ENCODE measurements around the gene DEDD.

DEDD gene

GRCh38 chr1:161106431-161106830 lies 26.0 kb downstream of the DEDD start:
- H3K4me3 ChIP-seq (ENCODE audit: low read depth, low read length), result no peak overlapping the region
- no peak overlapping the region for H3K27ac ChIP-seq (ENCODE audit: low read depth, low read length)
- no peaks in the 10 kb centered on the region for H3K4me1 ChIP-seq (ENCODE audit: control insufficient read depth, insufficient read depth, low read length)
- no peaks in the 10 kb centered on the region for H3K27me3 ChIP-seq (ENCODE audit: control insufficient read depth, insufficient read depth, low read length)
- no peaks in the 10 kb centered on the region for H3K9me3 ChIP-seq (ENCODE audit: control insufficient read depth, insufficient read depth, low read depth, low read length)
- peaks cover 17% of the 10 kb centered on the region for H3K36me3 ChIP-seq (ENCODE audit: control insufficient read depth, insufficient read depth, low read length)
- no peak overlapping the region for H3K9ac ChIP-seq (ENCODE audit: low read length)

- Histone ChIP-seq H3K9me3 (ENCODE audit: control insufficient read depth, insufficient read depth, low read depth, low read length) (no peaks in the 10 kb centered on the region), H3K27ac (ENCODE audit: low read depth, low read length) (no peak overlapping the region), H3K4me3 (ENCODE audit: low read depth, low read length) (no peak overlapping the region), H3K9ac (ENCODE audit: low read length) (no peak overlapping the region), H3K27me3 (ENCODE audit: control insufficient read depth, insufficient read depth, low read length) (no peaks in the 10 kb centered on the region), H3K36me3 (ENCODE audit: control insufficient read depth, insufficient read depth, low read length) (peaks cover 26% of the 10 kb centered on the region), H3K4me1 (ENCODE audit: control insufficient read depth, insufficient read depth, low read length) (no peaks in the 10 kb centered on the region; the same call in 1 of the 2 replicates)
Measured at GRCh38 chr1:161100556-161100955, 31.9 kb downstream of the DEDD start.

GRCh38 chr1:161099090-161099802 lies 33.2 kb downstream of the DEDD start:
- no peak overlapping the region for H3K9ac ChIP-seq (ENCODE audit: low read length)
- no peak overlapping the region for H3K27ac ChIP-seq (ENCODE audit: low read depth, low read length)
- H3K36me3 ChIP-seq (ENCODE audit: control insufficient read depth, insufficient read depth, low read length), result peaks cover 26% of the 10 kb centered on the region
- no peaks in the 10 kb centered on the region for H3K27me3 ChIP-seq (ENCODE audit: control insufficient read depth, insufficient read depth, low read length)
- no peaks in the 10 kb centered on the region for H3K9me3 ChIP-seq (ENCODE audit: control insufficient read depth, insufficient read depth, low read depth, low read length)
- H3K4me1 ChIP-seq (ENCODE audit: control insufficient read depth, insufficient read depth, low read length), result no peaks in the 10 kb centered on the region; the same call in 1 of the 2 replicates
- peak overlapping the region; percentile 71 for H3K4me3 ChIP-seq (ENCODE audit: low read depth, low read length)

- Histone ChIP-seq H3K9me3 (ENCODE audit: control insufficient read depth, insufficient read depth, low read depth, low read length) (no peaks in the 10 kb centered on the region), H3K4me3 (ENCODE audit: low read depth, low read length) (peak within 1 kb of the TSS; percentile 71), H3K27me3 (ENCODE audit: control insufficient read depth, insufficient read depth, low read length) (no peaks in the 10 kb centered on the region), H3K4me1 (ENCODE audit: control insufficient read depth, insufficient read depth, low read length) (no peaks in the 10 kb centered on the region; the same call in 1 of the 2 replicates), H3K27ac (ENCODE audit: low read depth, low read length) (no peak within 1 kb of the TSS), H3K36me3 (ENCODE audit: control insufficient read depth, insufficient read depth, low read length) (peaks cover 26% of the 10 kb centered on the region), H3K9ac (ENCODE audit: low read length) (peak within 1 kb of the TSS; percentile 71)
Measured at GRCh38 chr1:161098210-161099068, 34.0 kb downstream of the DEDD start, which contains the start of gene KLHDC9. KLHDC9 (plus strand) TSS chr1:161098361; CDS start chr1:161098536, 175 bp downstream.

GRCh38 chr1:161096530-161096929 lies 35.9 kb downstream of the DEDD start:
- H3K36me3 ChIP-seq (ENCODE audit: control insufficient read depth, insufficient read depth, low read length), result peaks cover 16% of the 10 kb centered on the region
- H3K9me3 ChIP-seq (ENCODE audit: control insufficient read depth, insufficient read depth, low read depth, low read length), result no peaks in the 10 kb centered on the region
- no peak overlapping the region for H3K27ac ChIP-seq (ENCODE audit: low read depth, low read length)
- no peaks in the 10 kb centered on the region; the same call in 1 of the 2 replicates for H3K4me1 ChIP-seq (ENCODE audit: control insufficient read depth, insufficient read depth, low read length)
- no peaks in the 10 kb centered on the region for H3K27me3 ChIP-seq (ENCODE audit: control insufficient read depth, insufficient read depth, low read length)
- no peak overlapping the region for H3K4me3 ChIP-seq (ENCODE audit: low read depth, low read length)
- no peak overlapping the region for H3K9ac ChIP-seq (ENCODE audit: low read length)

- no peak overlapping the region for H3K9ac ChIP-seq (ENCODE audit: low read length)
- no peaks in the 10 kb centered on the region for H3K27me3 ChIP-seq (ENCODE audit: control insufficient read depth, insufficient read depth, low read length)
- H3K36me3 ChIP-seq (ENCODE audit: control insufficient read depth, insufficient read depth, low read length), result peaks cover 12% of the 10 kb centered on the region; the same call in 1 of the 2 replicates
- no peak overlapping the region for H3K27ac ChIP-seq (ENCODE audit: low read depth, low read length)
- no peak overlapping the region for H3K4me3 ChIP-seq (ENCODE audit: low read depth, low read length)
- H3K9me3 ChIP-seq (ENCODE audit: control insufficient read depth, insufficient read depth, low read depth, low read length), result no peaks in the 10 kb centered on the region
- no peaks in the 10 kb centered on the region; the same call in 1 of the 2 replicates for H3K4me1 ChIP-seq (ENCODE audit: control insufficient read depth, insufficient read depth, low read length)
Measured at GRCh38 chr1:161096015-161096414, 36.5 kb downstream of the DEDD start.

GRCh38 chr1:161095230-161095629 lies 37.2 kb downstream of the DEDD start:
- H3K27me3 ChIP-seq (ENCODE audit: control insufficient read depth, insufficient read depth, low read length), result no peaks in the 10 kb centered on the region
- no peak overlapping the region for H3K9ac ChIP-seq (ENCODE audit: low read length)
- no peaks in the 10 kb centered on the region; the same call in 1 of the 2 replicates for H3K4me1 ChIP-seq (ENCODE audit: control insufficient read depth, insufficient read depth, low read length)
- no peak overlapping the region for H3K4me3 ChIP-seq (ENCODE audit: low read depth, low read length)
- no peak overlapping the region for H3K27ac ChIP-seq (ENCODE audit: low read depth, low read length)
- peaks cover 5% of the 10 kb centered on the region; the same call in 1 of the 2 replicates for H3K36me3 ChIP-seq (ENCODE audit: control insufficient read depth, insufficient read depth, low read length)
- H3K9me3 ChIP-seq (ENCODE audit: control insufficient read depth, insufficient read depth, low read depth, low read length), result no peaks in the 10 kb centered on the region

GRCh38 chr1:161094481-161094880 lies 38.0 kb downstream of the DEDD start:
- H3K27ac ChIP-seq (ENCODE audit: low read depth, low read length), result no peak overlapping the region
- H3K9me3 ChIP-seq (ENCODE audit: control insufficient read depth, insufficient read depth, low read depth, low read length), result no peaks in the 10 kb centered on the region
- no peaks in the 10 kb centered on the region; the same call in 1 of the 2 replicates for H3K4me1 ChIP-seq (ENCODE audit: control insufficient read depth, insufficient read depth, low read length)
- no peak overlapping the region for H3K4me3 ChIP-seq (ENCODE audit: low read depth, low read length)
- H3K36me3 ChIP-seq (ENCODE audit: control insufficient read depth, insufficient read depth, low read length), result no peaks in the 10 kb centered on the region
- H3K9ac ChIP-seq (ENCODE audit: low read length), result no peak overlapping the region
- H3K27me3 ChIP-seq (ENCODE audit: control insufficient read depth, insufficient read depth, low read length), result no peaks in the 10 kb centered on the region

GRCh38 chr1:161092621-161093028 lies 39.8 kb downstream of the DEDD start:
- Histone ChIP-seq H3K27me3 (ENCODE audit: control insufficient read depth, insufficient read depth, low read length) (no peaks in the 10 kb centered on the region), H3K36me3 (ENCODE audit: control insufficient read depth, insufficient read depth, low read length) (no peaks in the 10 kb centered on the region), H3K27ac (ENCODE audit: low read depth, low read length) (no peak overlapping the region), H3K9me3 (ENCODE audit: control insufficient read depth, insufficient read depth, low read depth, low read length) (no peaks in the 10 kb centered on the region), H3K9ac (ENCODE audit: low read length) (no peak overlapping the region), H3K4me3 (ENCODE audit: low read depth, low read length) (no peak overlapping the region), H3K4me1 (ENCODE audit: control insufficient read depth, insufficient read depth, low read length) (no peaks in the 10 kb centered on the region; the same call in none of the 2 replicates)

GRCh38 chr1:161091796-161092507 lies 40.5 kb downstream of the DEDD start:
- no peaks in the 10 kb centered on the region for H3K36me3 ChIP-seq (ENCODE audit: control insufficient read depth, insufficient read depth, low read length)
- no peaks in the 10 kb centered on the region; the same call in 1 of the 2 replicates for H3K4me1 ChIP-seq (ENCODE audit: control insufficient read depth, insufficient read depth, low read length)
- H3K9ac ChIP-seq (ENCODE audit: low read length), result no peak overlapping the region
- no peaks in the 10 kb centered on the region for H3K27me3 ChIP-seq (ENCODE audit: control insufficient read depth, insufficient read depth, low read length)
- no peak overlapping the region for H3K27ac ChIP-seq (ENCODE audit: low read depth, low read length)
- no peaks in the 10 kb centered on the region for H3K9me3 ChIP-seq (ENCODE audit: control insufficient read depth, insufficient read depth, low read depth, low read length)
- H3K4me3 ChIP-seq (ENCODE audit: low read depth, low read length), result no peak overlapping the region
